Activated naive CD8-positive, alpha-beta T cell treated with anti-CD3 and anti-CD28 coated beads, Interleukin-2, amount 10 ng/mL, durations not matched to agents 7 days and 5 days (primary cell): ENCODE measurements around the gene GTSE1. TPM values are rescaled to one million over a fixed set of nuclear protein-coding genes. Genes with fewer than 3 reads are reported as not detected.

Experiments used
- ATAC-seq: fragments of 150-1000 bp; cut with Tn5 transposase; one replicate; pipeline ENCODE4 v1.10.0; 2021; ENCODE audit warnings: low read depth, moderate library complexity
- POLR2A ChIA-PET: fragments of 350-600 bp; sonication (Branson Sonifier 250); formaldehyde crosslinking; loops from one replicate; lab custom pipeline; 2021; ENCODE audit warnings: antibody characterized with exemption; lab: Charles Lee
- DNase-seq: peaks from one replicate; pipeline ENCODE4 v3.0.0; 2021
- H3K27ac Mint-ChIP-seq: one replicate; pipeline ENCODE4 v1.8.0; 2022; ENCODE audit warnings: mild to moderate bottlenecking, mixed read lengths
- H3K27me3 Mint-ChIP-seq: one replicate; pipeline ENCODE4 v1.8.0; 2022; ENCODE audit warnings: mild to moderate bottlenecking, moderate library complexity, mixed read lengths
- H3K36me3 Mint-ChIP-seq: one replicate; pipeline ENCODE4 v1.8.0; 2021; ENCODE audit warnings: mild to moderate bottlenecking, mixed read lengths
- H3K4me1 Mint-ChIP-seq: one replicate; pipeline ENCODE4 v1.8.0; 2021; ENCODE audit warnings: mixed read lengths
- H3K4me3 Mint-ChIP-seq: one replicate; pipeline ENCODE4 v1.8.0; 2022; ENCODE audit warnings: mild to moderate bottlenecking, moderate library complexity, mixed read lengths
- H3K9me3 Mint-ChIP-seq: one replicate; pipeline ENCODE4 v1.8.0; 2021; ENCODE audit warnings: mixed read lengths
- total RNA-seq, 2 experiments: library from RNA; stranded (reverse); gene quantifications; one replicate each; pipeline ENCODE4 v1.2.3, GENCODE V29; 2021

GTSE1 gene
- total RNA-seq = 10 to 100 TPM; 64.9 to 73.8 TPM

DNA sequence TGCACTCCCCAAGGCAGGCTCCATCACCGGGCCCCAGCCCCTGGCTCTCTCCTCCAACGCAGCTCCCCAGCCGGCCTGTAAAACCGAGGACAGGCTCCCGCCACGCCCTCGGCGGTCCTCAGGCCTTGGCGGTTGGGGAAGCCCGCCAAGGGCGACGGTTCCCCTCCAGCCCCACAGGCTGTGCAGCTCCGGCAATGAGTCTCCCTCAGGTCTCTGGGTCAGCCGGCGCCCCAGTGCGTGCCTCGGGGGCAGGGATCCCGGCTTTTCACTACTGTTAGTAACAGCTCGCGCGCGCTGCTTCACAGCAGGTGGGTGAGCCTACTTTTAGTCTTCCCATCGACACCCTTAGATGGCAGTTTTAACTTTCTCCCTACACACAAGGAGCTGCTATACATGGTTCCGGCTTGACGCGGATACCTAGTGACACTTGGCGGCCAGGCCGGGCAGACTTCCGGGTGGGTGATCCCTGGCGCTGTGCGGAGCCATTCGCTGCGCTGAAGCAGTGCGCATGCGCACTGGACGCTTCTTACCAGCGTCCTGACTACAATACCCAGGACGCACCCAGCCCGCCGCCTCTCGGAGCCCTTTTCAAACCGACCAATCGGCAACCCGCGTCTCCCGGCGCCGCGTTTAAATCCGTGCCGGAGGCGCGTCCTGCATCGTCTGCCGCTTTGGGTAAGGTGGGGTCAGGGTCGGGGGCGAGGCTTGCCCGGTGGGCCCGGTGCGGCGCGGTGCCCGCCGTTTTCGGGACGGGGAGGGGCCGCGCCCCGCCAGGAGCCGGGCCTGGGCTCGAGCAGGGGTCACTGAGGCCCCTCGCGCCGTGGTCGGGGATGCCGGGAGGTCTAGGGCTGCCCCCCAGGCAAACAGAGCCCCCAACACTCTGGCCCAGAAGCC lies at the start of gene GTSE1:
Gene GTSE1 (plus strand): TSS at position 614 of the 894 bp plus-strand sequence. CDS start 531 bp downstream, outside the sequence.
- peaks cover 49% of the 10 kb centered on the region for H3K36me3 Mint-ChIP-seq
- peak; percentile 96 for DNase-seq
- no peaks in the 10 kb centered on the region for H3K27me3 Mint-ChIP-seq
- peaks cover 56% of the 10 kb centered on the region for H3K4me1 Mint-ChIP-seq
- POLR2A ChIA-PET = interaction anchor here (0.6 to 2.6 kb wide), 26 partner anchors 8 to 1123 kb away, joined by 3 to 18 read pairs (median 4); partner anchors contain the start of genes CDPF1, PKDREJ, TBC1D22A and TTC38
- ATAC-seq = peak; percentile 96
- peak within 1 kb of the TSS; percentile 87 for H3K4me3 Mint-ChIP-seq
- H3K9me3 Mint-ChIP-seq = no peaks in the 10 kb centered on the region
- peak within 1 kb of the TSS; percentile 97 for H3K27ac Mint-ChIP-seq

DNA sequence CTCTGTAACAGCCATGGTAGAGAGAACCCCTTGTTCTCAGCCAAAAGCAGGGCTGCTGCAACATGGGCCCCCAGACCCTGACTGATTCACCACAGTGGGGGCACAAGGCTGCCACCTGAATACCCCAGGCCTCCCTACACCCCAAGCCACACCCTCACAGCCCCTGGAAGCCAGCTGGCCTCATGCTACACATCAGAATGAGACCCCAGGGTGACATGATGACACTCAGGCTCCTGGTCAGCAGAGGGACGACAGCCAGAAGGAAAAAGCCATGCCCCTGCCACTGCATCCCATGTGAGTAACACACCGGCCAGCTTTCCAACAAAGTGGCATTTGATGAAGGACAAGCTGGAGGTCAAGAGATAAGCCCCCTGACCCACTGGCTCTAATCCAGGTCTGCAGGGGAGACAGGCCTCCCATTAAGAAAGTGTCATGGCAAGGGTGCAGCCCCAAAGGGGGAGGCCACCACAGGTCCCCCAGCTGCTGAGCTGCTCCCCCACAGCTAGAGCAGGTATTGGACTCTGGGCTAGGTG lies 49.2 kb upstream of the GTSE1 start:
- no peak overlapping the region for H3K4me3 Mint-ChIP-seq
- H3K27me3 Mint-ChIP-seq = no peaks in the 10 kb centered on the region
- H3K27ac Mint-ChIP-seq = no peak overlapping the region
- no peaks in the 10 kb centered on the region for H3K9me3 Mint-ChIP-seq
- peaks cover 14% of the 10 kb centered on the region for H3K4me1 Mint-ChIP-seq
- no peak for ATAC-seq
- DNase-seq = no peak
- H3K36me3 Mint-ChIP-seq = peaks cover 6% of the 10 kb centered on the region
- POLR2A ChIA-PET = interaction anchor here (0.8 to 1.1 kb wide), 2 partner anchors 49 to 96 kb away, joined by 4 to 6 read pairs; partner anchors contain the start of genes GTSE1 and PPARA

GRCh38 chr22:46250035-46250782 lies 46.5 kb upstream of the GTSE1 start, which contains the start of gene CDPF1:
TSS of gene CDPF1 (minus strand) at chr22:46250293. CDS start at chr22:46248284, 2,009 bp downstream.
- POLR2A ChIA-PET = interaction anchor here (0.7 to 1.5 kb wide), 12 partner anchors 10 to 101 kb away, joined by 3 to 12 read pairs (median 6); partner anchors contain the start of genes GTSE1, TRMU and TTC38

GRCh38 chr22:46250783-46251125 lies 45.9 kb upstream of the GTSE1 start:
- peak overlapping the region; percentile 85 for H3K4me3 Mint-ChIP-seq
- no peak for DNase-seq
- POLR2A ChIA-PET = interaction anchor here (0.8 to 1.5 kb wide), 11 partner anchors 11 to 101 kb away, joined by 3 to 12 read pairs (median 7); partner anchors contain the start of genes GTSE1, TRMU and TTC38
- H3K27me3 Mint-ChIP-seq = no peaks in the 10 kb centered on the region
- peak; percentile 1 for ATAC-seq
- H3K9me3 Mint-ChIP-seq = no peaks in the 10 kb centered on the region
- peak overlapping the region; percentile 86 for H3K27ac Mint-ChIP-seq
- H3K4me1 Mint-ChIP-seq = peaks cover 21% of the 10 kb centered on the region
- H3K36me3 Mint-ChIP-seq = no peaks in the 10 kb centered on the region

More at GRCh38 chr22:46250035-46250782, 46.5 kb upstream of the GTSE1 start, which contains the start of gene CDPF1:
- H3K9me3 Mint-ChIP-seq = no peaks in the 10 kb centered on the region
- peaks cover 21% of the 10 kb centered on the region for H3K4me1 Mint-ChIP-seq
- peak within 1 kb of the TSS; percentile 86 for H3K27ac Mint-ChIP-seq
- DNase-seq (peak; percentile 93), ATAC-seq (peak; percentile 92)
- peak within 1 kb of the TSS; percentile 85 for H3K4me3 Mint-ChIP-seq
- no peaks in the 10 kb centered on the region for H3K36me3 Mint-ChIP-seq
- no peaks in the 10 kb centered on the region for H3K27me3 Mint-ChIP-seq

GRCh38 chr22:46251266-46251665 lies 45.4 kb upstream of the GTSE1 start:
- Mint-ChIP-seq H3K36me3 (no peaks in the 10 kb centered on the region), H3K9me3 (no peaks in the 10 kb centered on the region), H3K4me3 (peak overlapping the region; percentile 85), H3K27me3 (no peaks in the 10 kb centered on the region), H3K4me1 (peaks cover 21% of the 10 kb centered on the region), H3K27ac (peak overlapping the region; percentile 67)
- POLR2A ChIA-PET = no interaction called here
- DNase-seq = no peak
- ATAC-seq = no peak

- Mint-ChIP-seq H3K36me3 (no peaks in the 10 kb centered on the region), H3K27me3 (peaks cover 3% of the 10 kb centered on the region), H3K9me3 (no peaks in the 10 kb centered on the region), H3K4me3 (peak overlapping the region; percentile 17), H3K4me1 (peaks cover 20% of the 10 kb centered on the region), H3K27ac (no peak overlapping the region)
- ATAC-seq = no peak
- DNase-seq = no peak
- POLR2A ChIA-PET = no interaction called here
These were observed 44.8 kb upstream of the GTSE1 start for GRCh38 chr22:46251816-46252380.

GRCh38 chr22:46256358-46256958 lies 40.2 kb upstream of the GTSE1 start:
- Mint-ChIP-seq H3K9me3 (peaks cover 5% of the 10 kb centered on the region), H3K27me3 (peaks cover 40% of the 10 kb centered on the region), H3K27ac (no peak overlapping the region), H3K4me3 (no peak overlapping the region), H3K4me1 (peaks cover 12% of the 10 kb centered on the region), H3K36me3 (no peaks in the 10 kb centered on the region)
- no peak for DNase-seq
- ATAC-seq = no peak
- POLR2A ChIA-PET = interaction anchor here (1.4 kb wide), 1 partner anchor 11 kb away, joined by 4 read pairs; the partner anchor contains the start of gene TTC38

DNA sequence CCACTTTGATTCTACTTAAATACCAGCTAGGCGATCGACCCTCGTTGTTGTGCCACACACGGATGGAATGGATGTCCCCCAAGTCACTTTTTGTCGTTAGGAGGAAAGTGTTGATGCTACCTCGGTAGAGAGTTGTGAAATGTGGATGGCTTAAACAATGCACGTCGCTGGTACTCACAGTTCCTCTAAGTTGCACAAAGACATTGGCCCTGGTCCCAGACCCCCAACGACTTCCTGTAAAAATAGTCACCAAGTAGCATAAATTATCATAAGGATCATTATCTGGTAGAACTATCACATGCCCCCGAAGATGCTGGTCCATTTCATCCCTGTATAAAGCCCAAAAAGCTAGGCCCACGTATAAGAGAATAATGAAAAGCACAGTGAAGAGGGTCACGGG lies 37.3 kb upstream of the GTSE1 start:
- H3K4me1 Mint-ChIP-seq = peaks cover 3% of the 10 kb centered on the region
- H3K27ac Mint-ChIP-seq = no peak overlapping the region
- DNase-seq (no peak), ATAC-seq (no peak)
- H3K36me3 Mint-ChIP-seq = peaks cover 6% of the 10 kb centered on the region
- H3K9me3 Mint-ChIP-seq = peaks cover 7% of the 10 kb centered on the region
- peaks cover 63% of the 10 kb centered on the region for H3K27me3 Mint-ChIP-seq
- POLR2A ChIA-PET = interaction anchor here (1.5 to 1.9 kb wide), 2 partner anchors 9 kb away, joined by 4 read pairs; partner anchors contain the start of genes CDPF1 and TTC38
- H3K4me3 Mint-ChIP-seq = no peak overlapping the region

DNA sequence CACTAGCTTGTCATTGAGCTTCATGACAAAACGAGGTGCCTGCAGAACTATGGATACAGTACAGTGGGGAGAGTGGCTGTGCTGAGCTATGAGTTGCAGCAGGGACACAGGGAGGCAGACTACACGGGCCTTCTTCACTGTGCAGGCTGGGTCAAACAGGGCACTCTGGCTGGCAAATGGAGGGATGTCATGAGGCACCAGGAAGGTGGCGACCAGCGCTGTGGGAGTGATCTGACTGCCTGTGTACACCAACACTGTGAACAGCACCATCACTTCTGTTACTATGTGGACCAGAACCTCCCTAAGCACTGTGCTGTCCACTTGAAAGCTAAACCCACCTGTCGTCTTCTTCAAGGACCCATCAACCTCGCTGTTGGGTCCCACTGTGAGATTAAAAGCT lies 36.6 kb upstream of the GTSE1 start:
- H3K27me3 Mint-ChIP-seq = peaks cover 64% of the 10 kb centered on the region
- no peak overlapping the region for H3K4me3 Mint-ChIP-seq
- H3K9me3 Mint-ChIP-seq = peaks cover 10% of the 10 kb centered on the region
- no peaks in the 10 kb centered on the region for H3K4me1 Mint-ChIP-seq
- DNase-seq (no peak), ATAC-seq (no peak)
- H3K27ac Mint-ChIP-seq = no peak overlapping the region
- peaks cover 8% of the 10 kb centered on the region for H3K36me3 Mint-ChIP-seq
- POLR2A ChIA-PET = interaction anchor here (1.5 to 1.9 kb wide), 2 partner anchors 8 to 10 kb away, joined by 4 read pairs; partner anchors contain the start of genes CDPF1 and TTC38

- peaks cover 6% of the 10 kb centered on the region for H3K4me1 Mint-ChIP-seq
- H3K36me3 Mint-ChIP-seq = peaks cover 14% of the 10 kb centered on the region
- POLR2A ChIA-PET = no interaction called here
- peak overlapping the region; percentile 47 for H3K4me3 Mint-ChIP-seq
- peaks cover 70% of the 10 kb centered on the region for H3K27me3 Mint-ChIP-seq
- peak; percentile 60 for ATAC-seq
- H3K9me3 Mint-ChIP-seq = peaks cover 15% of the 10 kb centered on the region
- peak; percentile 51 for DNase-seq
- no peak overlapping the region for H3K27ac Mint-ChIP-seq
These were observed 34.0 kb upstream of the GTSE1 start for GRCh38 chr22:46262449-46263215.

DNA sequence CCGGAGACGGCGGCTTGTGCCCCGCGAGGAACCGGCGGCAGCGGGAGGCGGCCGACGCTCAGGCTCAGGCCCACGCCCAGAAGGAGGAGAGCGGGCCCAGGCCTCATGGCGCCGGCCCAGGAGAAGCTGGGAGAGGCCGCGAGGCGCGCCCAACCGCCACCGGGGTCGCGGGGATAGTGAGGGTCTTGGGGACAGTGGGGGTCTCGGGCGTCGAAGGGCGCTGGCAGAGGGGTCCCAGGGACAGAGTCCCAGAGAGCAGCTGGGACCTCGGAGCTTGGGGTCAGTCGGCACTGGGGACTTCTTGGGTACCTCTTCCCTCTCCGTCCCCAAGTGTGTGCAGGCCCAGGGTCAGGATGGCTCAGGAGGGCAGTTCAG lies 33.5 kb upstream of the GTSE1 start, which contains the start of gene PKDREJ:
Gene PKDREJ (minus strand): TSS at position 128 of the 375 bp plus-strand sequence. CDS start 21 bp downstream, at position 107.
- peaks cover 64% of the 10 kb centered on the region for H3K27me3 Mint-ChIP-seq
- ATAC-seq (no peak), DNase-seq (no peak)
- peaks cover 10% of the 10 kb centered on the region for H3K9me3 Mint-ChIP-seq
- H3K4me1 Mint-ChIP-seq = peaks cover 7% of the 10 kb centered on the region
- peak within 1 kb of the TSS; percentile 53 for H3K4me3 Mint-ChIP-seq
- POLR2A ChIA-PET = interaction anchor here (0.7 kb wide), 1 partner anchor 33 kb away, joined by 3 read pairs; the partner anchor contains the start of gene GTSE1
- H3K36me3 Mint-ChIP-seq = peaks cover 14% of the 10 kb centered on the region
- H3K27ac Mint-ChIP-seq = no peak within 1 kb of the TSS
